T-helper 1 cell treated with Interleukin-12 subunit alpha and Interleukin-12 subunit beta and Interleukin-4 antibody, amounts not matched to agents 30 μg/mL and 1 μg/mL, for 36 hours (primary cell): ENCODE data around the gene ACCS.

Experiments used
- H3K27ac Mint-ChIP-seq: one replicate; pipeline ENCODE4 v1.8.0; 2021; ENCODE audit warnings: mild to moderate bottlenecking, mixed read lengths
- H3K27me3 Mint-ChIP-seq: one replicate; pipeline ENCODE4 v1.8.0; 2021; ENCODE audit warnings: low read depth, mixed read lengths
- H3K36me3 Mint-ChIP-seq: one replicate; pipeline ENCODE4 v1.8.0; 2021; ENCODE audit warnings: low read depth, mixed read lengths
- H3K4me1 Mint-ChIP-seq: one replicate; pipeline ENCODE4 v1.8.0; 2021; ENCODE audit warnings: low read depth, mixed read lengths
- H3K4me3 Mint-ChIP-seq: one replicate; pipeline ENCODE4 v1.8.0; 2021; ENCODE audit warnings: mild to moderate bottlenecking, moderate library complexity, mixed read lengths
- H3K9me3 Mint-ChIP-seq: one replicate; pipeline ENCODE4 v1.8.0; 2021; ENCODE audit warnings: mixed read lengths

Gene ACCS

GRCh38 chr11:44031549-44031948, 34.5 kb upstream of the ACCS start:
- H3K27ac Mint-ChIP-seq, result no peak overlapping the region
- no peak overlapping the region for H3K4me3 Mint-ChIP-seq
- peaks cover 15% of the 10 kb centered on the region for H3K27me3 Mint-ChIP-seq
- H3K9me3 Mint-ChIP-seq, result no peaks in the 10 kb centered on the region
- no peaks in the 10 kb centered on the region for H3K36me3 Mint-ChIP-seq
- no peaks in the 10 kb centered on the region for H3K4me1 Mint-ChIP-seq

GRCh38 chr11:44032299-44033085, 33.6 kb upstream of the ACCS start:
- H3K9me3 Mint-ChIP-seq, result no peaks in the 10 kb centered on the region

GRCh38 chr11:44033411-44033850, 32.6 kb upstream of the ACCS start:
- no peak overlapping the region for H3K4me3 Mint-ChIP-seq
- H3K9me3 Mint-ChIP-seq, result no peaks in the 10 kb centered on the region
- H3K36me3 Mint-ChIP-seq, result no peaks in the 10 kb centered on the region
- no peaks in the 10 kb centered on the region for H3K4me1 Mint-ChIP-seq
- H3K27me3 Mint-ChIP-seq, result peaks cover 15% of the 10 kb centered on the region
- H3K27ac Mint-ChIP-seq, result no peak overlapping the region

More at GRCh38 chr11:44032299-44033085, 33.6 kb upstream of the ACCS start:
- Mint-ChIP-seq H3K27ac (no peak overlapping the region), H3K4me1 (no peaks in the 10 kb centered on the region), H3K36me3 (no peaks in the 10 kb centered on the region), H3K27me3 (peaks cover 15% of the 10 kb centered on the region), H3K4me3 (no peak overlapping the region)

- Mint-ChIP-seq H3K27ac (no peak overlapping the region), H3K27me3 (peaks cover 12% of the 10 kb centered on the region), H3K36me3 (no peaks in the 10 kb centered on the region), H3K9me3 (no peaks in the 10 kb centered on the region), H3K4me1 (no peaks in the 10 kb centered on the region), H3K4me3 (no peak overlapping the region)
Observed at GRCh38 chr11:44033856-44034255, 32.2 kb upstream of the ACCS start.

- Mint-ChIP-seq H3K36me3 (no peaks in the 10 kb centered on the region), H3K27me3 (peaks cover 12% of the 10 kb centered on the region), H3K9me3 (no peaks in the 10 kb centered on the region), H3K27ac (no peak overlapping the region), H3K4me3 (no peak overlapping the region), H3K4me1 (no peaks in the 10 kb centered on the region)
Observed at GRCh38 chr11:44034639-44035038, 31.4 kb upstream of the ACCS start.

- H3K9me3 Mint-ChIP-seq, result peaks cover 9% of the 10 kb centered on the region
- H3K27me3 Mint-ChIP-seq, result peaks cover 5% of the 10 kb centered on the region
- no peaks in the 10 kb centered on the region for H3K36me3 Mint-ChIP-seq
- no peak overlapping the region for H3K4me3 Mint-ChIP-seq
- no peaks in the 10 kb centered on the region for H3K4me1 Mint-ChIP-seq
- H3K27ac Mint-ChIP-seq, result no peak overlapping the region
Observed at GRCh38 chr11:44036811-44037657, 29.0 kb upstream of the ACCS start.

- Mint-ChIP-seq H3K4me3 (no peak overlapping the region), H3K27me3 (peaks cover 5% of the 10 kb centered on the region), H3K4me1 (no peaks in the 10 kb centered on the region), H3K36me3 (no peaks in the 10 kb centered on the region), H3K9me3 (peaks cover 9% of the 10 kb centered on the region), H3K27ac (no peak overlapping the region)
Observed at GRCh38 chr11:44037658-44037998, 28.4 kb upstream of the ACCS start.

- H3K36me3 Mint-ChIP-seq, result no peaks in the 10 kb centered on the region
- peaks cover 9% of the 10 kb centered on the region for H3K9me3 Mint-ChIP-seq
- no peak overlapping the region for H3K27ac Mint-ChIP-seq
- H3K4me1 Mint-ChIP-seq, result no peaks in the 10 kb centered on the region
- no peak overlapping the region for H3K4me3 Mint-ChIP-seq
- H3K27me3 Mint-ChIP-seq, result peaks cover 9% of the 10 kb centered on the region
Observed at GRCh38 chr11:44043157-44043556, 22.9 kb upstream of the ACCS start.

- H3K4me3 Mint-ChIP-seq, result no peak overlapping the region
- no peaks in the 10 kb centered on the region for H3K4me1 Mint-ChIP-seq
- H3K36me3 Mint-ChIP-seq, result no peaks in the 10 kb centered on the region
- H3K27ac Mint-ChIP-seq, result no peak overlapping the region
- H3K27me3 Mint-ChIP-seq, result peaks cover 4% of the 10 kb centered on the region
- peaks cover 3% of the 10 kb centered on the region for H3K9me3 Mint-ChIP-seq
Observed at GRCh38 chr11:44046182-44046581, 19.9 kb upstream of the ACCS start.

GRCh38 chr11:44047298-44047697, 18.8 kb upstream of the ACCS start:
- peaks cover 4% of the 10 kb centered on the region for H3K27me3 Mint-ChIP-seq
- H3K9me3 Mint-ChIP-seq, result no peaks in the 10 kb centered on the region
- H3K27ac Mint-ChIP-seq, result no peak overlapping the region
- no peaks in the 10 kb centered on the region for H3K36me3 Mint-ChIP-seq
- H3K4me1 Mint-ChIP-seq, result no peaks in the 10 kb centered on the region
- H3K4me3 Mint-ChIP-seq, result no peak overlapping the region

GRCh38 chr11:44047931-44048431, 18.1 kb upstream of the ACCS start, which contains the start of gene ACCSL:
Gene ACCSL (plus strand): TSS chr11:44047981. CDS start chr11:44048037, 56 bp downstream.
- no peaks in the 10 kb centered on the region for H3K4me1 Mint-ChIP-seq
- peaks cover 4% of the 10 kb centered on the region for H3K27me3 Mint-ChIP-seq
- H3K27ac Mint-ChIP-seq, result no peak within 1 kb of the TSS
- no peaks in the 10 kb centered on the region for H3K9me3 Mint-ChIP-seq
- H3K36me3 Mint-ChIP-seq, result no peaks in the 10 kb centered on the region
- no peak within 1 kb of the TSS for H3K4me3 Mint-ChIP-seq

- Mint-ChIP-seq H3K4me3 (no peak overlapping the region), H3K36me3 (no peaks in the 10 kb centered on the region), H3K9me3 (no peaks in the 10 kb centered on the region), H3K4me1 (no peaks in the 10 kb centered on the region), H3K27me3 (no peaks in the 10 kb centered on the region), H3K27ac (no peak overlapping the region)
Observed at GRCh38 chr11:44049832-44050231, 16.2 kb upstream of the ACCS start.

- Mint-ChIP-seq H3K4me1 (no peaks in the 10 kb centered on the region), H3K27ac (no peak overlapping the region), H3K36me3 (no peaks in the 10 kb centered on the region), H3K9me3 (no peaks in the 10 kb centered on the region), H3K4me3 (no peak overlapping the region), H3K27me3 (no peaks in the 10 kb centered on the region)
Observed at GRCh38 chr11:44051171-44051570, 14.9 kb upstream of the ACCS start.

GRCh38 chr11:44057340-44057739, 8.7 kb upstream of the ACCS start:
- Mint-ChIP-seq H3K27me3 (no peaks in the 10 kb centered on the region), H3K27ac (no peak overlapping the region), H3K4me1 (no peaks in the 10 kb centered on the region), H3K9me3 (no peaks in the 10 kb centered on the region), H3K4me3 (no peak overlapping the region), H3K36me3 (no peaks in the 10 kb centered on the region)

- Mint-ChIP-seq H3K9me3 (no peaks in the 10 kb centered on the region), H3K27ac (no peak overlapping the region), H3K36me3 (no peaks in the 10 kb centered on the region), H3K4me1 (peaks cover 2% of the 10 kb centered on the region), H3K27me3 (no peaks in the 10 kb centered on the region), H3K4me3 (no peak overlapping the region)
Observed at GRCh38 chr11:44058275-44058674, 7.8 kb upstream of the ACCS start.
